Gastrocnemius medialis (tissue), 4 donors: Measurements from ENCODE around the gene ADARB1. TPM values are rescaled to one million over a fixed set of nuclear protein-coding genes. Genes with fewer than 3 reads are reported as not detected.

Experiments
- ATAC-seq, 2 donors: fragments of 150-250 bp; one replicate each; pipeline ENCODE4 v1.9.1; 2016
- DNase-seq, 2 donors: peaks; one replicate each; pipeline ENCODE4 v3.0.0-alpha.2; 2019
- H3K27ac ChIP-seq, 4 donors: fragments of 200-600 bp; sonication (generic); 1 replicate in 1 of 4; 2 replicates in 3 of 4; pipeline ENCODE4 v1.5.1; 2016 to 2018; ENCODE audit warnings: mild to moderate bottlenecking in 2 of 4, moderate library complexity in 1 of 4
- H3K27me3 ChIP-seq, 3 donors: fragments of 200-600 bp; sonication (generic) in 2 of 3; 1 replicate in 1 of 3; 2 replicates in 2 of 3; pipeline versions ENCODE4 v1.5.1 to v1.6.0; 2016 to 2019; ENCODE audit warnings: mild to moderate bottlenecking in 1 of 3, moderate library complexity in 1 of 3
- H3K36me3 ChIP-seq, 2 donors: fragments of 200-600 bp; sonication (generic) in 1 of 2; one replicate each; pipeline ENCODE4 v1.5.1; 2017 to 2018
- H3K4me1 ChIP-seq, 2 donors: fragments of 200-600 bp; sonication (generic) in 1 of 2; one replicate each; pipeline ENCODE4 v1.5.1; 2016 to 2017; ENCODE audit warnings: mild to moderate bottlenecking in 2 of 2
- H3K4me3 ChIP-seq, 4 donors: fragments of 200-600 bp; sonication (generic) in 3 of 4; 1 replicate in 1 of 4; 2 replicates in 3 of 4; pipeline ENCODE4 v1.5.1; 2016 to 2019; ENCODE audit warnings: mild to moderate bottlenecking in 2 of 4
- H3K9me3 ChIP-seq, 3 donors: fragments of 200-600 bp; sonication (generic) in 2 of 3; 1 replicate in 1 of 3; 2 replicates in 2 of 3; pipeline ENCODE4 v1.5.1; 2016 to 2019
- CTCF ChIP-seq, 5 experiments: fragments of 450-650 bp in 3 of 5; fragments of 200-600 bp in 2 of 5; sonication (generic) in 2 of 5; IDR thresholded peaks in 4 of 5; conservative IDR thresholded peaks in 1 of 5; 1 replicate in 4 of 5; 2 replicates in 1 of 5; pipeline ENCODE4 v1.5.1; 2016 to 2019; ENCODE audit warnings: antibody characterized with exemption in 5 of 5, mild to moderate bottlenecking in 3 of 5, moderate library complexity in 3 of 5
- POLR2A ChIP-seq, 2 donors: fragments of 450-650 bp; IDR thresholded peaks; one replicate each; pipeline ENCODE4 v1.6.1; 2017; ENCODE audit warnings: antibody characterized with exemption in 2 of 2, mild to moderate bottlenecking in 2 of 2, moderate library complexity in 2 of 2
- in situ Hi-C, 4 donors: fragments of 200-750 bp; cut with MboI; loops; one replicate each; pipeline versions ENCODE4 v1.15.0 to v1.8.0; 2017; ENCODE audit warnings: low sequenced_read_pairs in 4 of 4
- intact Hi-C: fragments of 100-400 bp; cut with DNase I; formaldehyde crosslinking; loops from one replicate; pipeline ENCODE4 v1.15.1; 2023; ENCODE audit warnings: low total_unique reads
- total RNA-seq, 4 donors: library from RNA; depleted of rRNA; stranded (reverse); fragments of >200 nt; gene quantifications; one replicate each; pipeline versions ENCODE4 v1.1.0 to v1.2.3, GENCODE V29; 2016

ADARB1 gene
- total RNA-seq, 4 donors from 2014 or later = 5.9 to 11.5 (median 6.9) TPM

GRCh38 chr21:45037986-45038385 is 36.4 kb upstream of the ADARB1 start:
- Histone ChIP-seq H3K27me3 (no peaks in the 10 kb centered on the region), H3K36me3 (no peaks in the 10 kb centered on the region), H3K4me1 (peaks cover 34 to 35% of the 10 kb centered on the region in 2 donors), H3K9me3 (peaks cover 0 to 10% (median 0%) of the 10 kb centered on the region in 3 donors), H3K4me3 (no peak overlapping the region), H3K27ac (no peak overlapping the region)
- TF ChIP-seq CTCF (IDR thresholded peaks at IDR 0.05 in 4 of 5, conservative IDR thresholded peaks at IDR 0.05 in 1 of 5) (no peak), POLR2A (IDR thresholded peaks at IDR 0.05) (no peak)
- in situ Hi-C loops = no loop called here
- intact Hi-C loops = no loop called here
- DNase-seq (no peak), ATAC-seq (no peak)

GRCh38 chr21:45039317-45040156 is 34.8 kb upstream of the ADARB1 start:
- H3K36me3 ChIP-seq = no peaks in the 10 kb centered on the region
- in situ Hi-C loops = loop anchor here in 2 of 4 donors (10.0 kb wide), 2 partner anchors 85 to 95 kb away; no protein-coding TSS in a partner anchor
- intact Hi-C loops = no loop called here
- peak overlapping the region in 1 of 4 donors; percentile 75 for H3K27ac ChIP-seq
- H3K27me3 ChIP-seq = no peaks in the 10 kb centered on the region
- no peak overlapping the region for H3K4me3 ChIP-seq
- ATAC-seq = no peak
- no peak for DNase-seq
- no peak for TF ChIP-seq POLR2A (IDR thresholded peaks at IDR 0.05)
- no peak for TF ChIP-seq CTCF (IDR thresholded peaks at IDR 0.05 in 4 of 5, conservative IDR thresholded peaks at IDR 0.05 in 1 of 5)
- H3K9me3 ChIP-seq = peaks cover 0 to 10% (median 0%) of the 10 kb centered on the region in 3 donors
- H3K4me1 ChIP-seq = peaks cover 20% of the 10 kb centered on the region in 2 donors

GRCh38 chr21:45040157-45040711 is 34.1 kb upstream of the ADARB1 start:
- intact Hi-C loops = no loop called here
- TF ChIP-seq CTCF (IDR thresholded peaks at IDR 0.05 in 4 of 5, conservative IDR thresholded peaks at IDR 0.05 in 1 of 5) (no peak), POLR2A (IDR thresholded peaks at IDR 0.05) (no peak)
- no peak for DNase-seq
- H3K36me3 ChIP-seq = no peaks in the 10 kb centered on the region
- no peaks in the 10 kb centered on the region for H3K27me3 ChIP-seq
- peaks cover 13% of the 10 kb centered on the region in 2 donors for H3K4me1 ChIP-seq
- H3K27ac ChIP-seq = peak overlapping the region; percentile 62 to 75 (median 68)
- H3K4me3 ChIP-seq = no peak overlapping the region
- peaks cover 0 to 10% (median 0%) of the 10 kb centered on the region in 3 donors for H3K9me3 ChIP-seq
- in situ Hi-C loops = loop anchor here in 2 of 4 donors (10.0 kb wide), 2 partner anchors 85 to 95 kb away; no protein-coding TSS in a partner anchor
- ATAC-seq = no peak

GRCh38 chr21:45040739-45041138 is 33.6 kb upstream of the ADARB1 start:
- TF ChIP-seq CTCF (IDR thresholded peaks at IDR 0.05 in 4 of 5, conservative IDR thresholded peaks at IDR 0.05 in 1 of 5) = no peak
- no peak for TF ChIP-seq POLR2A (IDR thresholded peaks at IDR 0.05)
- Histone ChIP-seq H3K4me3 (no peak overlapping the region), H3K4me1 (peaks cover 11 to 13% of the 10 kb centered on the region in 2 donors), H3K27ac (peak overlapping the region; percentile 62 to 75 (median 68)), H3K9me3 (peaks cover 0 to 10% (median 0%) of the 10 kb centered on the region in 3 donors), H3K27me3 (no peaks in the 10 kb centered on the region), H3K36me3 (no peaks in the 10 kb centered on the region)
- DNase-seq = no peak
- in situ Hi-C loops (loop anchor here in 2 of 4 donors (10.0 kb wide), 2 partner anchors 86 to 94 kb away; no protein-coding TSS in a partner anchor), intact Hi-C loops (no loop called here)
- ATAC-seq = no peak
